NCI-H460 (cell line): Measurements from ENCODE around the gene APBA3. TPM values are rescaled to one million over a fixed set of nuclear protein-coding genes. Genes with fewer than 3 reads are reported as not detected.

Experiments used
- DNase-seq: peaks from one replicate; pipeline ENCODE4 v3.0.0-alpha.2; 2016; ENCODE audit warnings: low read depth; ENCODE audit errors: extremely low read depth
- polyA plus RNA-seq: library from polyadenylated mRNA; depleted of rRNA; stranded (reverse); fragments of >200 nt; gene quantifications from 2 replicates; pipeline ENCODE4 v1.2.3, GENCODE V29; 2014; cell fraction: nucleus; rRNA removed
- total RNA-seq: library from RNA; depleted of rRNA; stranded (reverse); fragments of >200 nt; shearing (Covaris generic); gene quantifications from 2 replicates; pipeline ENCODE4 v1.2.3, GENCODE V29; 2014; rRNA removed

Gene APBA3, protein sequence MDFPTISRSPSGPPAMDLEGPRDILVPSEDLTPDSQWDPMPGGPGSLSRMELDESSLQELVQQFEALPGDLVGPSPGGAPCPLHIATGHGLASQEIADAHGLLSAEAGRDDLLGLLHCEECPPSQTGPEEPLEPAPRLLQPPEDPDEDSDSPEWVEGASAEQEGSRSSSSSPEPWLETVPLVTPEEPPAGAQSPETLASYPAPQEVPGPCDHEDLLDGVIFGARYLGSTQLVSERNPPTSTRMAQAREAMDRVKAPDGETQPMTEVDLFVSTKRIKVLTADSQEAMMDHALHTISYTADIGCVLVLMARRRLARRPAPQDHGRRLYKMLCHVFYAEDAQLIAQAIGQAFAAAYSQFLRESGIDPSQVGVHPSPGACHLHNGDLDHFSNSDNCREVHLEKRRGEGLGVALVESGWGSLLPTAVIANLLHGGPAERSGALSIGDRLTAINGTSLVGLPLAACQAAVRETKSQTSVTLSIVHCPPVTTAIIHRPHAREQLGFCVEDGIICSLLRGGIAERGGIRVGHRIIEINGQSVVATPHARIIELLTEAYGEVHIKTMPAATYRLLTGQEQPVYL
- 12.9 and 16.4 TPM in 2 replicates for total RNA-seq
- 46.5 and 49.2 TPM in 2 replicates for polyA plus RNA-seq

DNA sequence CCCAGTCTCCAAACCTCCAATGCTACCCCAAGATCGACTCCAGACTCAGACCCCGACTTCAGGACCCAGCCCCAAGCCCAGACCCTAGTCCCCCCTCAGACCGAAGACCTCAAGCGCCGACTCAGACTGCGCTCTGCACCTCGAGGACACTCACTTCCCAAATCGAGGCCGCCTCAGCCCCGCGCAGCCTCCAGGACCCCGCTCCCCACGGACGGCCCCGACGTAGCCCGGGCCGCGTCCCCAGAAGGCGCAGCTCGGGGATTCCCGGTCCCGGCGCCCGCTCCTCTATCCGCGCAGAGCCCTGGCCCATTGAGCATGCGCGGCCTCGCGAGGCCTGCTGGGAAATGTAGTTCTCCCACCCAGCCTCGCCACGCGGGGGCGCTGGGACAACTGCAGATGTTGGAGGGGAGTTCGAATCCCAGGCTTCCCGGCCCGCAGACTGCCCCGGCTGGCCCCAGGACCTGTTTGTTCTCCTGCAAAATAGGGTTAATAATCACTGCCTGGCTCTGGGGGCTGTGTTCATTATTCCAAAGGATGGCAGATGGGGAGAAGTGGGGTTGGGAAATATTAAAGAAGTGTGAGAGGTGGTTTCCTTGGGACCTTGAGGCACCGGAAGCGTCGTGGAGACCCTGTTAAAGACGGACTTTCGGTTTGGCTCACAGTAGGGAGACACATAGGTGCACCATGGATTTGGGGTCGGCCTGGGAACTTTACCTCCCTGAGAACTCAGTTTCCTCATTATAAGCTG lies at the start of gene APBA3:
Gene APBA3 (minus strand): TSS at position 311 of the 748 bp plus-strand sequence. CDS start 1,428 bp downstream, outside the sequence.
- peak; percentile 86 for DNase-seq

DNA sequence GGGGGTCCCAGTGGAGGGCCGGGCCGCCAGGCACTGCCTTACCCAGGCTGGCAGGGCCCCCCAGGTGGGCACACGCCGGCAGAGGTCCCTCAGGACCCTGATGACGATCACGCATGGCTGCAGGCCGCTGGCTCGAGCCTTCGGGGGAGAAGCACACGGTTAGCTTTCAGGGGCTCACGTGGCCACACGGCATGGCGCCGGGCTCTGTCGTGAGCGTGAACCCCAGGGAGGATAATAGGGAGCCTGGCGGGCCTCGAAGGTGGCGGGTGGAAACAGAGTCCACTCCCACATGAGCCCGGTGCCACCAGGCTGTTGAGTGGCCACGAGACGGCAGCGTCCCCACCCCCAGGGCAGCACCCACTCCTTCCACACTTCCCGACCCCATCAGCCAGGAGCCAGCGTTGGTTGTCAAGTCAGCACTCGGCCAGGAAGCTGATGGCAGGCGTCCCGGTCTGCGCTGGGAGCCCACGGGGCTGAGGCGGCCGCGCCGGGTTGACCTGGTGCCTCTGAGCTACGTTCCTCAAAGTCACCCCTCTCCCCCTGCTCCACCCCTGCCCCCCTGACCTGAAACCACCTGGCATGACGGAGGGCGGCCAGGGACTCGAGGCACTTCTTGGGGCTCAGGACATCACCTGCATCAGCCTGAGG lies 49.3 kb upstream of the APBA3 start:
- no peak for DNase-seq

DNA sequence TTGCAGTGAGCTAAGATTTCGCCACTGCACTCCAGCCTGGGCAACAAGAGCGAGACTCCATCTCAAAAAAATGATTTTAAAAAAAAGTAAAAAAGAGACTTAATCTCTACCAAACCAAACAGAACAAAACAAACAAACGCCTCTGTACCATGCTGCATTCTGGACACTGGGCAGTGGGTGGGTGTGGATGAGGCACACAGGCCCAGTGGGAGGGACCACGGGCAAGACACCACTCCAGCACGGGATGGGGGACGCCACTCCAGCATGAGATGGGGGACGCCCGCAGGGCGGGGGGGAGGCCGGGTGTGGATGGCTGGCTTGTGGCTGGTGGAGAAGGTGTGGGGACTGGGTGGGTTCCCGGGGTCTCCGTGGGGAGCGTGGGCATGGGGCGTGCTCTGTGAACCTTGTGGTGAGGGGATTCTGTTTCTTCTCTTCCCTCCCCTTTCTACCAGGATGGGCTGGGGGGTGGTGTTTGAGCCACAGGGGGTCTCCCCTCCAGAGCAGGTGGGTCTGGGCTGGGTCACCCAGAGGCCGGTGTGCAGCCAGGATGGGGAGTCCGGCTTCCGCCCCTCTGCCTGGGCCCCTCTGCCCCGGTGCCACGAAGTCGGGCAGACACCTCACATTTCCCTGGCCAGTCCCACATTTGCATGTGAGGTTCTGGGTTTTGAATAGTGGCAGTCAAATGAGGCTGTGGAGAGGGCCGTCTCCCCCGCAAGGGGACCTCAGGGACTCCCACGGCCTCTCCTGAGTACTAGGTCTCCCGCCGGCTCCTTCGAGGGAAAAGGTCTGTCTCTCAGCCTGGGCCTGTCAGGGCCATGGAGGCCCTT lies 48.6 kb upstream of the APBA3 start:
- no peak for DNase-seq

DNA sequence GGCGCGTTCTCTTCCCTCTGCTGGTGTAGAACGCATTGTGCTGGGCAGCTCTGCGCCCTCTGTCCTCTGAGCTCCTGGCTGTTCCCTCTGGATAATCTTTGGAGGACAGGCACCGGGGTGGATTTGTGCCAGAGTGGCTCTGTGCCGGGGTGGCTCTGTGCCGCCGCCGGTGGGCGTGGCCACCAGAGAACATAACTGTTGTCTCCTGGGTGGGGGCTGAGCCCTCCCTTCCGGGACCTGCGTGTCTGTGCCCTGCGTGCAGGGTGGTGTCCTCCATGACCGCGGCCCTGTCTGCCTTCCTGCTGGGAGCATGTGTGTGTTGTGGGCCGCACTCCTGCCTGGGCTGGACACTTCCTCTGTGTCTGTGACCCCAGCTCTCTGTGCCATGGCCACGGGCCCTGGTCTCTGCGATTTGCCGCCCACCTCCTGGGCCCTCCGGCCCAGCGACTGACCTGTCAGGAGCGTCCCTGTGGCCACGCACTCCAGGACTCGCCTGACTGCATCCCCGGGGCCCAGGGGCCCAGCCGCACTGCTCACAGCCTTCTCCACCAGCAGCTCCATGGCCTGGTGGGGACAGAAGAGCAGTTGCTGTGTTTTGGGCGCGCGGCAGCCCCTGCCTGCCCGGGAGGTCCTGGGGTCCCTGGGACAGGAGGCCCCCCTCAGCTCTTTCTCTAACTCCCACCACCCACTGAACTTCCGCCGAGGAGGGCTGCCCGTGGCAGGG lies 47.1 kb upstream of the APBA3 start:
- DNase-seq, result no peak

DNA sequence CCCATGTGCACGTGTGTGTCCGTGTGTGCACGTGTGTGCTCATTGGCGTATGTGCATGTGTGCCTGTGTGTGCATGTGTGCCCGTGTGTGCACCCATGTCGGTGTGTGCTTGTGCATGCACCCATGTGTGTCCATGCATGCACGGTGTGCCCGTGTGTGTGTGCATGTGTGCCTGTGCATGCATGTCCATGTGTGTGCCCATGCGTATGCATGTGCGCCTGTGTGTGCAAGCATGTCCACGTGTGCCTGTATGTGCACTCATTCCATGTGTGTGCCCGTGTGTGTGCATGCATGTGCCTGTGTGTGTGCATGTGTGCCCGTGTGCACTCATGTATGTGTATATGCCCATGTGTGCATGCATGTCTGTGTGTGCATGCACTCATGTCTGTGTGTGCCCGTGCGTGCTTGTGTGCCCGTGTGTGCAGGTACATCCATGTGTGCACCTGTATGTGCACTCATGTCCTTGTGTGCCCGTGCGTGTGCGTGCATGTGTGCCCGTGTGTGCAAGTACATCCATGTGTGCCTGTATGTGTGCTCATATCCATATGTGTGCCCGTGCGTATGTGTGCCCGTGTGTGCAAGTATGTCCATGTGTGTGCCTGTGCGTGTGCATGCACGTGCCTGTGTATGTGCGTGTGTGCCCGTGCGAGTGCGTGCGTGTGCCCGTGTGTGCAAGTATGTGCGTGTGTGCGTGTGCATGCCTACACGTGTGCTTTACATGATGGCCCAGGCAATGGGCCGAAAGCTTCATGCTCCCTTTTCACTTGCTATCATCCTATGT lies 46.3 kb upstream of the APBA3 start:
- no peak for DNase-seq

DNA sequence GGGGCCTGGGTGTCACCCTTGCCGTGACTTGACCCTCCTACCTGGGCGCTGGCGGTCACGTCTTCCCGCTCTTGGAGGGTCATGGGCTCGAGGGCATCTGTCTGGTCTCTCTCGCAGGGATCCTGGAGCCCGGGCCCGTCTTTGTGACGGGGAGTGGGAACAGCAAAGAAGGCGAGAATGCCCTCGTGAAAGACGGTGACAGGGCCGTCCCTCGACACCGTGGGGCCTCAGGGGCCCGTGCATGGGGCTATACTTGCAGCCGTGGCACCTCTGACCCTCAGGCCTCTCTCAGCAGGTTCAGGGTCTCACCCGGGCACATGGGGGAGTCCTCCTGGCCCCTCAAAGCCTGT lies 45.6 kb upstream of the APBA3 start:
- DNase-seq, result no peak

DNA sequence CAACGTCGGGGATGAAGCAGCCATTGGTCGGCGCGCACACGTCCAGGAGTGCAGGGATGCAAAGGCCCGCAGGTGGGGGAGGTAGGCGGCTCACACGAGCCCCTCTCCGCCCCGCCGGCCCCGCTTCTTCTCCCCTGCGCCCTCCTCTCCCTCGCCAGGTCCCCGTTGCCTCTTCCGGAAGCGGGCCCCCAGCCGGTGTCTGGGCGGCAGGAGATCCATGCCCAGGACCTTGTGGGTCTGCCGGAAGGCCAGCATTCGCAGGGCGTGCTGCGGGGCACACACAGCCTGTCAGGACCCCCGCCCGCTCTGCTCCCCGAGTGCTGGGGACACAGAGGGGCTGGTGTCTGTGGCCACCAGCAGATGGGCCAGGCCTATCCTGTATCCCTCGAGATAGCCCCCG lies 44.4 kb upstream of the APBA3 start:
- no peak for DNase-seq

DNA sequence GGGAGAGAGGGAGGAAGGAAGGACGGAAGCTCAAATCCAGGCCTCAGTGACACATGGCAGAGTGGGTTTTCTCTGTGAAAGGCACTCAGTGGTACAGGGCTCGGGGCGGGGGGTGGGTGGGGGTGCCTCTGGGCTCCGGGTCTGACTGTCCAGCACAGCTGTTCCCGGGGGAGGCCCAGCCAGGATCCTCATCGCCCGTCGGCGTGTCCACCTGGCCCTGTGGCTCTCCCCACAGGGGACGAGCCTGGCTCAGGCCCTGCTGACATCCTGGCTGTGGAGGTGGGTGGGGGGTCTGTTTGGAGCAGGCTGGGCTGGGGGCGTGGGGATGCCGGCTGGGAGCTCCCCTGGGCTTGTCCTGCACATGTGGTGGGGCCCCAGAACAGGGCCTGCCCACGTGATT lies 42.9 kb upstream of the APBA3 start:
- no peak for DNase-seq

DNA sequence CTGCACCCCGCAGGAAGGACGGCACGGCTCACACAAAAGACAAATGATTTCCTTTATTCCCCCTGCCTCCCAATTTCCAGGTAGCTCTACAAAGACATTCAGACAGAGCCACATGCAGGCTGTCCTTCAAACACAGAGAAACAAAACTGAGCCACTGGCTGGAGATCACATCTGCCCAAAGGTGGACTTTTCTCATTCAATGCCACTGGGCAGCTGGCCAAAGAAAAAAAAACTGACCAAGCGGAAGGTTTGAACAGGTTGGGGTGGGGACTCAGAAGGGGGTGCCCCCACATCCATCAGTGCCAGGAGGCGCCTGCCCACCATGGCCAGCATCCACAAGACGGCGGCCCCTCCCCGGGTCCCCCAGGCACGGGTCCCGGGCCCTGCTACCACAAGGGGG lies 42.5 kb upstream of the APBA3 start:
- no peak for DNase-seq

DNA sequence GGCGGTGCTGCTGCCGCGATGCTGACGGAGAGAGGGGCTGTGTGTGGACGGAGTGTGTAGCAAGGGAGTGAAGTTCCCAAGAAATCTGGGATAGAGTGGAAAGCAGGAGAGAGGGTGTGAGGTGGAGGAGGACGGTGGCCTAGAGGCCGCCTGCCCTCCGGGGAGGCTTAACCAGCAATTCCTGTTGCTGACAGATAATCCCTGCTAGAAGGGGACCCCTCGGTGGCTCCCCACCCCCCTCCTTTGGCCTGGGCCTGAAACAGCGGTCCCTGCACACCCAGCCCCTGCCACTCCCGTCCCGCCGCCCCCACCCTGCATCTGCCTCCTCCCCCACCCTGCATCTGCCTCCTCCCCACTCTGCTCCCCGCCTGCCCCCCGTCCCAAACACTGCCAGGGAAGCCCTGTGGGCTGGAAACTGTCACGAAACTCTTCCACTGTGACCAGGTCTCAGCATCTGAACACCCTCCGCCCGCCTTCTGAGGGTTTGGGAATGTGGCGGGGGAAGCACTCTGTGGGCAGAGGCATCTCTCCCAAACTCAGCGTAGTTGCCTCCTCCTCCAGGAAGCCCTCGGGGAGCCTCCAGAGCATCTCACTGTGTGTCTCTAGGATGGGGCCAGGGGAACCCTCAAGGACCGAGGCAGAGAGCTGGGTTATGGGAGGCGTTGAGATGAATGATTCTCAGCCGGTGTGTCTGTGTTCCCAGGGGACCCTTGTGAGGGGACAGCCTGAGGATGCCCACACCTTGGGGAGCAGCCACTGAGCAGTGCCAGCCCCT lies 41.8 kb upstream of the APBA3 start:
- no peak for DNase-seq

DNA sequence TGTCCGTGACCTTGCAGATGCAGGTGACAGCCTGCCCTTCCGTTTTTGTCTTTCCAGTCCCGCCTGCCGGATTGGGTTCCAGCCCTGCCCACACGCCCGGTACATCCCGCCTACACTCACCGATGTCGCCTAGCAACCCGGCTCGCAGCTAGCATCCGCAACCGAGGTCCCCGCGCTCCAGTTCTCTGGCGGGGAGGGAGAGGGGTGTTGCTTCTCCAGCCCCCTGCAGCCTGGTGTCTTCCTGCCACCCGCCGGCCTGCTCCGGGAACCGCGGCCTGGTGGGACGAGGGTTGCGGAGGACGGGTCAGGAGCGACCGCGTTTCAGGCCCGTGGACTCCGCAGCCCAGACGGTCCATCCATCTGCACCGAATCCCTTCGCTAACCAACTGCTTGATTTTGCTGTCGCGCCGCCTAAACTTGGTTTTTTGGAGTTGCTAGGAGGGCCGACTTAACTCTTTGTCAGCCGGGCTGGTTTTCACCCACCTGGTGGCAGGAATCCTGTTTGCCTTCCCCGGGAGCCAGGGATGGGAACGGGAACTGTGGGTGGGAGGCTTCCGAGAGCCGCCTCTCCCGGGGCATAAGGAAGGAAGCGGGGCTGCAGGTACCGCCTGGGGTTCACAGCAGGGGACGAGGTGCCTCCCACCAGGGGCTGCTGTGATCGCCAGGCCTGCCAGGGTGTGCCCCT lies 40.1 kb upstream of the APBA3 start:
- DNase-seq, result no peak

DNA sequence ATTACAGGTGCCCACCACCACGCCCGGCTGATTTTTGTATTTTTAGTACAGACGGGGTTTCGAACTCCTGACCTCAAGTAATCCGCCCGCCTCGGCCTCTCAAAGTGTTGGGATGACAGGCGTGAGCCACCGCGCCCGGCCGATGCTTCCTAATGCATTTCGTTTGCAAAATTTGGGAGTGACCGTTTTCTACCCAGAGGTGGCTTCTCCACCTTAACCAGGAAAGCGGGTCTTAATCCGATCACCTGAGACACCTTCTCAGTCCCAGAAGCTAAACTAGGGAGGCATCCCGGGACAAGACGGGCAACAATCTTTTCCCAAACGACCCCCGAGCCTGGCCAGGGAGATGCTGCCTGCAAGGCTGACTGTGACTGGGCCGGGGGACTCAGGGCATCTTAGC lies 39.5 kb upstream of the APBA3 start:
- no peak for DNase-seq

DNA sequence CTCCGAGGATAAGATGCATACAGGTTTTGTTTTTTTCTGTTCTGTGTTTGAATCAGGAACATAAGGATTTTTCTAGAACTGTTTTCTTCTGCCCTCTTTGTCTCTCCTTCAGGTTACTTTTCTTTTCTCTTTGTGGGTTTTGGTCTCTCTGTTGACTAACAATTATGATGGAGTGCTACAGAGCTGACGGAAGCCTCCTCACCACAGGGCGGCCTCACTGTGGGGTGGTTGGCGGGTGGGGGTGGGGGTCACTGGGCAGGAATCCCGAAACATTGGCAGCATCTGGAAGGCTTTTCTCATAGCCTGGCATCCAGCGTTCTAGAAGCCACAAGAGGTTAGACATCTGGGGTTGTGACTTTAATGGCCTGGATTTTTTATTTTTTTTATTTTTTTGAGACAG lies 36.6 kb upstream of the APBA3 start:
- no peak for DNase-seq

DNA sequence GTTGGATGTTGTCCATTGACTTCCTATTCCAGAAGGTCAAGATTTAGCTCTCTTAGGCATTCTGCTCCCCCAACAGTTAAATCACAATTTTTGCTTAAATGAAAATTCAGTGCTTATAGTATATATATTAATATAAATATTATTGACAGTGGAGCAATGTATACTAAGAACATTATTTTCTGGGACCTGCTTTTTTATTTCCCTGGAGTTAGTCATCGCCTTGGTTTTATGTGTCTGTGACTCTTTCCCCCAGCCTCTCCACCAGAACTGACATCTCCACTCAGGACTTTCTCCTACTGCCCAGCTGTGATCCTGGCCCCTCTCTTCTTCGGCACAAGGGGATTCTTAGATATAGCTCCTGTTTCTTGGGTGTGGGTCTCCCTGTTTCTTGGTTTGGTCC lies 34.9 kb upstream of the APBA3 start:
- DNase-seq, result no peak

DNA sequence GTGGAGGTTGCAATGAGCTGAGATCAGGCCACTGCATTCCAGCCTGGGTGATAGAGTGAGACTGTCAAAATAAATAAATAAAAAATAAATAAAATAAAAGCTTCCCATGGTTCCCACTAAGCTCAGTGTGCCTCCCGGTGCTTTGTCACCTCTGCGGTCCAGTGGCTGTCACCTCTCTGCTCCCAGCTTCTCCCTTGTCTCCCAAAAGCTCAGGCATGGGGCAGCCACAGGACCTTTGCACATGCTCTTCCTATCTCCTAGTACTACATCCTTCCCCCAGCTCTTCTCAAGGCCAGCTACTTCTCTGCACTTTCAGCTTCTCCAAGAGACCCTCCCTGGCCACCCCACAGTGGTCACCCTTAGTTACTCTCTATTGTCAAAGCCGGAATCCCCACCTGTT lies 32.3 kb upstream of the APBA3 start:
- no peak for DNase-seq

DNA sequence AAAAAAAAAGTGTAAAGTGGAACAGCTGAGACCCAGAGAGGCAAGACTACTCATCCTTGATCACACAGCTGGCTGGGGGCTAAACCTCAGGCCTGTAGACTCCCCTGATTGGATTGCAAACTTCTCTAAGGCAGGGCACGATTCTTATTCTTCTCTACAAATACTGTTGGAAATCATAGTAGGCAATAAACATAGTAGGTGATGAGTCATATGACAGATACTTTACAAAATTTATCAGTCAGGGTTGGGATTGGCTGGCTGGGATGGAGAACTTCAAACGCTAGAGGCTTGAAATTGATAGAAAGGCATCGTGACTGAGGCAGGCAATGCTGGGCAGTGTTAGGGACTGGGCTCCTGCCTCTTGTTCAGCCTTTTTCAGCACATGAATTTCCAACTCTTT lies 30.6 kb upstream of the APBA3 start:
- no peak for DNase-seq

DNA sequence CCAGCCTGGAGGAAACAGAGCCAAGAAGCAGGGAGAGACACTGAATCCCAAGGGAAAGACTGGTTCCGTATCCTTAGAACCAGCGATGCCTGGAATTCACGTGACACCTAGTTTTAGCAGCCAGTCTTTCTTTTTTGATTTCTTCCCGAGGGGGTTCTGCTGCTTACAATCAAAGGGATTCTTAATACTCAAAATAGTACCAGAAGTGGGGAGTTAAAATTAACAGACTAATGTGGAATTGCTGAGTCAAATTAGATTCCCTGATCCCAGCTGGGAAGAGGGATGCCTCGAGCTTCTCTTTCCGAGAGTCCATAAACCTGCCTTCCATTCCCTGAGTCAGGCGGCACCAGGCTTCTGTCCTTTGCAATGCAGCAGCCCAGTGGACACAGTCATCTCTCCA lies 29.4 kb upstream of the APBA3 start:
- no peak for DNase-seq
